Upper lobe of right lung (tissue), 1 donor: ENCODE data around the gene TUFT1. TPM values are rescaled to one million over a fixed set of nuclear protein-coding genes. Genes with fewer than 3 reads are reported as not detected.

Source experiments
- ATAC-seq: fragments of 200-7000 bp; cut with Tn5 transposase; one replicate; pipeline ENCODE4 v1.9.1; 2020; ENCODE audit warnings: mild to moderate bottlenecking, moderate library complexity
- DNase-seq: peaks from one replicate; pipeline ENCODE4 v3.0.0-alpha.2; 2020
- H3K27ac ChIP-seq: fragments of 200-600 bp; one replicate; pipeline ENCODE4 v1.8.0; 2022
- H3K27me3 ChIP-seq: fragments of 200-600 bp; one replicate; pipeline ENCODE4 v1.8.0; 2022; ENCODE audit warnings: mild to moderate bottlenecking
- H3K36me3 ChIP-seq: fragments of 200-600 bp; one replicate; pipeline ENCODE4 v1.8.0; 2022
- H3K4me1 ChIP-seq: fragments of 200-600 bp; one replicate; pipeline ENCODE4 v1.8.0; 2022
- H3K4me3 ChIP-seq: fragments of 200-600 bp; one replicate; pipeline ENCODE4 v1.8.0; 2022; ENCODE audit warnings: mild to moderate bottlenecking
- H3K9me3 ChIP-seq: fragments of 200-600 bp; one replicate; pipeline ENCODE4 v1.8.0; 2022
- intact Hi-C: fragments of 100-400 bp; cut with DNase I; formaldehyde crosslinking; loops from one replicate; pipeline ENCODE4 v1.11.0; 2022
- total RNA-seq: library from RNA; stranded (reverse); fragmentation: NEBNext Ultra II Directional; extraction: Animal tissue kit (Norgen Biotek cat#: 25700); gene quantifications from one replicate; pipeline ENCODE4 v1.2.1, GENCODE V29; 2021
- TF ChIP-seq, protein P1 (sequence below): fragments of 200-600 bp; IDR thresholded peaks from one replicate; pipeline ENCODE4 v1.8.0; 2022; ENCODE audit warnings: antibody characterized with exemption
- donor health status: DM: no; HTN: yes; CAD: no; lungs with severe emphysema.

Gene TUFT1
- total RNA-seq, 1 donor from 2014 or later, result 13.3 TPM

DNA sequence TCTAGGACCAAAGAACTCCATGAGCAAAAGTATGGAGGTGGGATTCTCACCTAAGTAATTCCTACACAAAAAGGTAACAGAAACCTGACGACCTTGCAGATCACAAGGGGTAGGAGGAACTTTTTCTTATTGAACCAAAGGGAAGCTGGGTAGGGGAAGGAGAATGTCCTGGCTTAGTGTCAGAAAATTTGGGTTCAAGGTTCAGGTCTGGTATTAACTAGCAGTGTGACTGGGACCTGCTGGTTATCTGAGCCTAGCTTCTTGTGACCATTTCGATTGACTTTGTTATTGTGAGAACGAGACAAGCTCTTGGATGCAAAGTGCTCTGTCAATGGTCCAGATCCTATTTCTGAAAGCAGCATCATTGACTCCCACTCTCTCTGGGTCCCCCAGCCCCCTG lies 66.7 kb downstream of the TUFT1 start:
- no peak overlapping the region for H3K27ac ChIP-seq
- ATAC-seq (no peak), DNase-seq (no peak)
- TF ChIP-seq, protein P1, sequence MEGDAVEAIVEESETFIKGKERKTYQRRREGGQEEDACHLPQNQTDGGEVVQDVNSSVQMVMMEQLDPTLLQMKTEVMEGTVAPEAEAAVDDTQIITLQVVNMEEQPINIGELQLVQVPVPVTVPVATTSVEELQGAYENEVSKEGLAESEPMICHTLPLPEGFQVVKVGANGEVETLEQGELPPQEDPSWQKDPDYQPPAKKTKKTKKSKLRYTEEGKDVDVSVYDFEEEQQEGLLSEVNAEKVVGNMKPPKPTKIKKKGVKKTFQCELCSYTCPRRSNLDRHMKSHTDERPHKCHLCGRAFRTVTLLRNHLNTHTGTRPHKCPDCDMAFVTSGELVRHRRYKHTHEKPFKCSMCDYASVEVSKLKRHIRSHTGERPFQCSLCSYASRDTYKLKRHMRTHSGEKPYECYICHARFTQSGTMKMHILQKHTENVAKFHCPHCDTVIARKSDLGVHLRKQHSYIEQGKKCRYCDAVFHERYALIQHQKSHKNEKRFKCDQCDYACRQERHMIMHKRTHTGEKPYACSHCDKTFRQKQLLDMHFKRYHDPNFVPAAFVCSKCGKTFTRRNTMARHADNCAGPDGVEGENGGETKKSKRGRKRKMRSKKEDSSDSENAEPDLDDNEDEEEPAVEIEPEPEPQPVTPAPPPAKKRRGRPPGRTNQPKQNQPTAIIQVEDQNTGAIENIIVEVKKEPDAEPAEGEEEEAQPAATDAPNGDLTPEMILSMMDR, result no peak
- H3K9me3 ChIP-seq, result no peaks in the 10 kb centered on the region
- intact Hi-C loops, result no loop called here
- no peaks in the 10 kb centered on the region for H3K27me3 ChIP-seq
- H3K4me3 ChIP-seq, result no peak overlapping the region
- no peaks in the 10 kb centered on the region for H3K36me3 ChIP-seq
- no peaks in the 10 kb centered on the region for H3K4me1 ChIP-seq

DNA sequence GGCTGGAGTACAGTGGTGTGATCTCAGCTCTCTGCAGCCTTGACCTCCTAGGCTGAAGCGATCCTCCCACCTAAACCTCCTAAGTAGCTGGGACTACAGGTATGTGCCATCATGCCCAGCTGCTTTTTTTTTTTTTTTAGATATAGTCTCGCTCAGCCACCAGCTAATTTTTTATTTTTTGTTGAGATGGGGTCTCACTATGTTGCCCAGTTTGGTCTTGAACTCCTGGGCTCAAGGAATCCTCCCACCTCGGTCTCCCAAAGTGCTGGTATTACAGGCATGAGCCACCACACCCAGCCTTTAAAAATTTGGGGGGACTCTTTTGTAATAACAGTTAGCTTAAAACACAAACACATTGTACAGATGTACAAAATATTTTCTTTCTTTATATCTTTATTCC lies 70.0 kb downstream of the TUFT1 start:
- intact Hi-C loops, result no loop called here
- no peaks in the 10 kb centered on the region for H3K27me3 ChIP-seq
- H3K4me3 ChIP-seq, result no peak overlapping the region
- H3K36me3 ChIP-seq, result no peaks in the 10 kb centered on the region
- no peak overlapping the region for H3K27ac ChIP-seq
- no peak for ATAC-seq
- peaks cover 12% of the 10 kb centered on the region for H3K4me1 ChIP-seq
- no peak for DNase-seq
- H3K9me3 ChIP-seq, result no peaks in the 10 kb centered on the region
- TF ChIP-seq, protein P1, result no peak

DNA sequence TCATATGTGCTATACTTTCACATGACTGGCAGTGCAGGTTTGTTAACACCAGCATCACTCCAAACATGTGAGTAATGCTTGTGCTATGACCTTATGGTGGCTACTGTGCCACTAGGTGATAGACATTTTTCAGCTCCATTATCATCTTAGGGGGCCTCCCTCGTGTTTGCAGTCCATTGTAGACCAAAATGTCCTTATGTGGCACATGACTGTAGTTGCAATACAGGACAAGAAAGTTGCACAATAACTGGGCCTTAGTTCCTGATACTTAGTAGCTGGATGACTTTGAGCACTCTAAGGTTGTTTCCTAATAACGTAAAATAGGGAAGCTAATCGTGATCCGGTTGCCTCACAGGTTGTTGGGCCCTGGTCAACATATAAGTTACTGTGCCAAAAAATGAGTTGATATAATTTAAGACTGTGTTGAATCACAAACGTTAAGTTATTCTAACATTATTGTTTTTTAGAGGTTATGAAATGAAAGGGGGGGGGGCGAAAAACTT lies 71.2 kb downstream of the TUFT1 start:
- Histone ChIP-seq H3K4me3 (peak overlapping the region; percentile 93), H3K36me3 (peaks cover 4% of the 10 kb centered on the region)

DNA sequence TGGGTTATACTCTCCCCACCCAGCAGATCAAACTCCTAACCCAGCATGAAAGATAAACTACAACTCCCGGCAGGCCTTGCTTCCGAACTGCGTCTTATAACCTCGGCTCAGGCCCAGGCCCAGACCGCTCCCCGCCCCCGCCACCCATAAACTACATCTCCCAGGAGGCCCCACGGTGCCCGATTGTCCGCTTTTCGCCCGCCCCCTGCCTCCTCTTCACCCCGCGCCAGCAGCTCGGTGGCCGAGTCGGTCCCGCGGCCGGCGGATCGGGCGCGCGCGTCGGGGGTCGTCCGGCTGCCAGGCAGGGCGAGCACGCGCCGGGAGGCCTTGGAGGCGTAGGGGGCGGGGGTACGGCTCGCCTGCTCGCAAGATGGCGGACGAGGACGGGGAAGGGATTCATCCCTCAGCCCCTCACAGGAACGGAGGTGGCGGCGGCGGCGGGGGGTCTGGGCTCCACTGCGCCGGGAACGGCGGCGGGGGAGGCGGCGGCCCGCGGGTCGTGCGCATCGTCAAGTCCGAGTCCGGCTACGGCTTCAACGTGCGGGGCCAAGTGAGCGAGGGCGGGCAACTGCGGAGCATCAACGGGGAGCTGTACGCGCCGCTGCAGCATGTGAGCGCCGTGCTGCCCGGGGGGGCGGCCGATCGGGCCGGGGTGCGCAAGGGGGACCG lies 71.9 kb downstream of the TUFT1 start, which contains the start of gene SNX27:
Gene SNX27 (plus strand): TSS at position 219 of the 669 bp plus-strand sequence. CDS start 152 bp downstream, at position 371.
- Histone ChIP-seq H3K4me3 (peak within 1 kb of the TSS; percentile 93), H3K27ac (peak within 1 kb of the TSS; percentile 94), H3K27me3 (no peaks in the 10 kb centered on the region), H3K9me3 (no peaks in the 10 kb centered on the region), H3K36me3 (peaks cover 4% of the 10 kb centered on the region), H3K4me1 (peaks cover 12% of the 10 kb centered on the region)
- intact Hi-C loops, result no loop called here
- TF ChIP-seq, protein P1, result no peak
- peak; percentile 95 for DNase-seq
- ATAC-seq, result peak; percentile 94

More for the DNA sequence above, 71.2 kb downstream of the TUFT1 start:
- Histone ChIP-seq H3K9me3 (no peaks in the 10 kb centered on the region), H3K27me3 (no peaks in the 10 kb centered on the region), H3K27ac (peak overlapping the region; percentile 94), H3K4me1 (peaks cover 12% of the 10 kb centered on the region)
- TF ChIP-seq, protein P1, result no peak
- intact Hi-C loops, result no loop called here
- ATAC-seq, result peak; percentile 68
- no peak for DNase-seq

DNA sequence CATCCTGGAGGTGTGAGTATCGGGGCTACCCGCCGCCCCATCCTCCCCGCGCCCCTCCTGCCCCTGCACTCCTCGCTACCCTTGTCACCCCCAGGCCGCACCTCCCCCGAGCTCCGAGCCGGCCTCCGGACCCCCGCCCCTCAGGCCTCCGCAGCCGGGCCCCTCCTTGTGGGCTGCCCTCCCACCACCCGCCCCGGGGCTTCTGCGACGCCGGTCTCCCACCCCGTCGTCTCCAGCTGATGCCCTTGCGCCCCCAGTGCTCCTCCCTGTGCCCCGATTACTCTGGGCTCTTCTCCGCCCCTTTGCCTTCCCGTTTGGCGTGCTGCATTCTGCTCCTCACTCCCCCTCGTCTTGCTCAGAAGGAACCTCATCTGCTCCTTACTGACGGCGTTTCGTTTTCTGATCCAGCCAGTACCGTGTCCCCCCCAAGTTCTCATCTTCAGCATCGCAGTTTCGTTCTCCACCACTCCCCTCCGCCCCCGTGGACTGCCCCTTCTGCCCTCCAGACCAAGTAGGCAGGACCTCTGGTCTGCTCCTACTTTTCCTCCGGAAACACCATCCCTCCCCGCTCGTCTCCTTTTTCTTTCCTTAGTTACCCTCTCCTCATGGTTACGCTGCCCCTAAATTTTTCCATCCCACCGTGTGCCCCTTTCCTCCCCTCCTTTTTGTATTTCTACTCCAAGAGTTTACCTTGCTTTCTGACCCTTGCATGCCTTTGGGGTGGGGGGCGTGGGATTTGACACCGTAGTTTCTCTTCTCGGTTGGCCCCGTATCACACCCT lies 72.6 kb downstream of the TUFT1 start:
- peaks cover 4% of the 10 kb centered on the region for H3K36me3 ChIP-seq
- no peaks in the 10 kb centered on the region for H3K9me3 ChIP-seq
- H3K27ac ChIP-seq, result peak overlapping the region; percentile 94
- no peaks in the 10 kb centered on the region for H3K27me3 ChIP-seq
- intact Hi-C loops, result no loop called here
- TF ChIP-seq, protein P1, result no peak
- peak; percentile 32 for ATAC-seq
- H3K4me1 ChIP-seq, result peaks cover 12% of the 10 kb centered on the region
- DNase-seq, result peak; percentile 71
- H3K4me3 ChIP-seq, result peak overlapping the region; percentile 93
